SH-SY5Y (cell line): ENCODE data around the gene FBF1.

Source experiments
- GATA2 ChIP-seq: IDR thresholded peaks from 2 replicates; pipeline ENCODE4 v1.6.1; 2011; ENCODE audit warnings: mild to moderate bottlenecking, low read depth, low read length
- GATA3 ChIP-seq: IDR thresholded peaks from 2 replicates; pipeline ENCODE4 v1.6.1; 2011; ENCODE audit warnings: low read depth, mild to moderate bottlenecking, low read length, moderate library complexity

- TF ChIP-seq GATA3 = no peak
- TF ChIP-seq GATA2 = no peak
Observed at GRCh38 chr17:75917917-75918445, 22.9 kb downstream of the FBF1 start.
